ENCODE data around the gene PPP1R13B.
"Not testable (repeated sequence)": the region's sequence is repeated elsewhere in the genome, so short reads cannot be mapped to it uniquely, and the experiment has no call there.

The PPP1R13B gene

GRCh38 chr14:103828315-103828967 is 18.9 kb downstream of the PPP1R13B start:
- DNase-seq = no peak

GRCh38 chr14:103825101-103825500 is 22.3 kb downstream of the PPP1R13B start:
- DNase-seq = no peak

- DNase-seq = peak in 1 of 3 donors; percentile 16
Measured at GRCh38 chr14:103820908-103821307, 26.5 kb downstream of the PPP1R13B start.

- no peak for DNase-seq
Measured at GRCh38 chr14:103820382-103820781, 27.0 kb downstream of the PPP1R13B start.

- no peak for DNase-seq
Measured at GRCh38 chr14:103819503-103820307, 27.7 kb downstream of the PPP1R13B start.

GRCh38 chr14:103818870-103819269 is 28.5 kb downstream of the PPP1R13B start:
- no peak for DNase-seq

- no peak for DNase-seq
Measured at GRCh38 chr14:103818422-103818821, 29.0 kb downstream of the PPP1R13B start.

- no peak for DNase-seq
Measured at GRCh38 chr14:103817595-103817994, 29.8 kb downstream of the PPP1R13B start.

- no peak for DNase-seq
Measured at GRCh38 chr14:103816991-103817390, 30.4 kb downstream of the PPP1R13B start.

- no peak for DNase-seq
Measured at GRCh38 chr14:103815253-103815652, 32.1 kb downstream of the PPP1R13B start.

- DNase-seq = no peak
Measured at GRCh38 chr14:103811189-103811588, 36.2 kb downstream of the PPP1R13B start.

GRCh38 chr14:103808403-103809001 is 38.9 kb downstream of the PPP1R13B start:
- peak; percentile 74 to 90 (median 84) for DNase-seq

GRCh38 chr14:103806805-103807204 is 40.6 kb downstream of the PPP1R13B start:
- DNase-seq = no peak

- no peak for DNase-seq
Measured at GRCh38 chr14:103805708-103806107, 41.7 kb downstream of the PPP1R13B start.

GRCh38 chr14:103803661-103804060 is 43.7 kb downstream of the PPP1R13B start:
- DNase-seq = peak in 1 of 3 donors; percentile 8

- DNase-seq = peak; percentile 20 to 39 (median 22)
Measured at GRCh38 chr14:103802356-103802755, 45.0 kb downstream of the PPP1R13B start.

GRCh38 chr14:103801459-103801858 is 45.9 kb downstream of the PPP1R13B start:
- DNase-seq = peak; percentile 69 to 82 (median 79)

- DNase-seq = not testable (repeated sequence)
Measured at GRCh38 chr14:103793192-103793591, 54.2 kb downstream of the PPP1R13B start.

GRCh38 chr14:103788086-103788485 is 59.3 kb downstream of the PPP1R13B start:
- no peak for DNase-seq

GRCh38 chr14:103782376-103782775 is 65.0 kb downstream of the PPP1R13B start:
- DNase-seq = no peak

- DNase-seq = not testable (repeated sequence)
Measured at GRCh38 chr14:103776319-103776718, 71.1 kb downstream of the PPP1R13B start.

GRCh38 chr14:103775506-103775905 is 71.9 kb downstream of the PPP1R13B start:
- DNase-seq = no peak

- DNase-seq = no peak
Measured at GRCh38 chr14:103773521-103773920, 73.9 kb downstream of the PPP1R13B start.
